Activated CD4-positive, alpha-beta memory T cell treated with anti-CD3 and anti-CD28 coated beads for 36 hours (primary cell): ENCODE data around the gene TAMALIN. TPM values are rescaled to one million over a fixed set of nuclear protein-coding genes. Genes with fewer than 3 reads are reported as not detected.

Source experiments
- CTCF ChIA-PET: fragments of 350-600 bp; sonication (Branson Sonifier 250); formaldehyde crosslinking; loops from one replicate; lab custom pipeline; 2021; ENCODE audit warnings: antibody characterized with exemption, inconsistent platforms; lab: Charles Lee
- POLR2A ChIA-PET: fragments of 350-600 bp; sonication (Branson Sonifier 250); formaldehyde crosslinking; loops from one replicate; lab custom pipeline; 2021; ENCODE audit warnings: antibody characterized with exemption; lab: Charles Lee
- DNase-seq: peaks from one replicate; pipeline ENCODE4 v3.0.0-alpha.2; 2020
- H3K27ac Mint-ChIP-seq: one replicate; pipeline ENCODE4 v1.8.0; 2021; ENCODE audit warnings: mixed read lengths
- H3K27me3 Mint-ChIP-seq: one replicate; pipeline ENCODE4 v1.8.0; 2021; ENCODE audit warnings: mixed read lengths
- H3K36me3 Mint-ChIP-seq: one replicate; pipeline ENCODE4 v1.8.0; 2021; ENCODE audit warnings: mixed read lengths
- H3K4me1 Mint-ChIP-seq: one replicate; pipeline ENCODE4 v1.8.0; 2021; ENCODE audit warnings: low read depth, mixed read lengths
- H3K4me3 Mint-ChIP-seq: one replicate; pipeline ENCODE4 v1.8.0; 2021; ENCODE audit warnings: mild to moderate bottlenecking, mixed read lengths
- H3K9me3 Mint-ChIP-seq: one replicate; pipeline ENCODE4 v1.8.0; 2021; ENCODE audit warnings: mixed read lengths
- intact Hi-C: fragments of 100-400 bp; cut with micrococcal nuclease; formaldehyde crosslinking; loops from one replicate; pipeline ENCODE4 v1.15.1; 2023
- total RNA-seq, 2 experiments: library from RNA; stranded (reverse); gene quantifications; one replicate each; pipeline ENCODE4 v1.2.3, GENCODE V29; 2021

TAMALIN gene
- total RNA-seq, 2 experiments from 2014 or later, result 15.1 to 18.7 TPM

DNA sequence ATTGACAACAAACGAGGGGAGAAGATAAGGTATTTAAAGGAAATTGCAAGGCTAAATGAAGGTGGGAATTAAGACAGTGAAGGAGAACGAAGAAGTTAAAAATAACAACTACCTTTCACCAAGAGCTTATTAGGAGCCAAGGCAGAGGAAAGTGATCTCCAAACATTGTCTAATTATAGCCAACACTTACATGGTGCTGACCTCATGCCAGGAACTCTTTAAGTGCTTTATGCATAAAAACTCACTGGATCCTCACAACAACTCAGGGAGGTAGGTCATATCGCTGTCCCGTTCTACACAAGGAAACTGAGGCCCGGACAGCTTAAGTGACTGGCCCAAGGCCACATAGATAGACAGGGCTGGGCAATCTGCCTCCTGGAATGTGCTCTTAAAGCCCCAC lies 19.5 kb downstream of the TAMALIN start:
- Mint-ChIP-seq H3K9me3 (no peaks in the 10 kb centered on the region), H3K36me3 (no peaks in the 10 kb centered on the region), H3K4me3 (peak overlapping the region; percentile 79), H3K27me3 (no peaks in the 10 kb centered on the region), H3K27ac (no peak overlapping the region), H3K4me1 (peaks cover 20% of the 10 kb centered on the region)
- DNase-seq, result no peak
- CTCF ChIA-PET, result interaction anchor here (0.7 to 15.9 kb wide), 33 partner anchors 12 to 1599 kb away, joined by 3 to 438 read pairs (median 9); partner anchors contain the start of genes ACVR1B, ATG101, NR4A1 and SMIM41
- intact Hi-C loops, result no loop called here
- POLR2A ChIA-PET, result interaction anchor here (0.7 to 2.4 kb wide), 4 partner anchors 25 to 92 kb away, joined by 3 to 18 read pairs (median 9); partner anchors contain the start of genes ATG101 and NR4A1

DNA sequence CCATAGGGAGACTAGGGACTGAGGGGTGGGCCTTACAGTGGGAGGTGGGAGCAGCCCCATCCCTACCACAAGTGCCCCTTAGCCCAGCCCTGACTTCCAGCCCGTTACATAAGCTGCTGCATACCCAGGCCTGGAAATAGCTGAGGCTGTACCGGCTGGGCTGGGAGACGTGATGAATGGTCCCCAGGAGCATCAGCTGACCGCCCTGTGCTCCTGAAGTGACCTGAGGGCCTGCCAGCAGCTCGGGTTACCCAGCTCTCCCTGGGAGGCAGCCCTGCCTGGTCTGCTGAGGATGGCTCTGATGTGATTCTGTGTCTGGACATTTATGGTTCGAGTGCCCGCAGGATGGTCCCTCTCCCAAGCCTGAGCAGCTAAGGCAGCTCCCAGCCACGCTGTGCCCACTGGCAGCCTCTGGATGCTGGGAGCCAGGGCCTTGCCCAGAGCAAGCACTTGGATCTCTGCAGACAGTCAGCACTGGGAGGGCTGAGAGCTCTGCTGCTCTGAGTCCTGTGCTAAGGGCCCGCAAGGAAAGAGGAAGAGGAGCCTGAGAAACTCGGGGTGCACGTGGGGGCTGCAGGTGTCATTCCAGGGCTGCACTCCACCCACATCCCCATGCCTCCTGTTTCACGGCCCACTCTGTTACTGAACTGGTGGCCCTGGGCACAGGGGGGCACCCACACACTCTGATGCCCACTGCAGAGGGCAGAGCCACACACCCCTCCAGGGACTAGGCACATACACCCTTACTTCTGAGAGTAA lies 20.5 kb downstream of the TAMALIN start:
- Mint-ChIP-seq H3K27me3 (no peaks in the 10 kb centered on the region), H3K4me3 (no peak overlapping the region), H3K27ac (no peak overlapping the region), H3K36me3 (no peaks in the 10 kb centered on the region), H3K4me1 (peaks cover 20% of the 10 kb centered on the region), H3K9me3 (no peaks in the 10 kb centered on the region)
- ChIA-PET CTCF (interaction anchor here (0.6 to 15.9 kb wide), 10 partner anchors 14 to 181 kb away, joined by 3 to 438 read pairs (median 141); partner anchors contain the start of genes ATG101, NR4A1, SMIM41 and TAMALIN), POLR2A (no interaction called here)
- intact Hi-C loops, result no loop called here
- DNase-seq, result no peak

DNA sequence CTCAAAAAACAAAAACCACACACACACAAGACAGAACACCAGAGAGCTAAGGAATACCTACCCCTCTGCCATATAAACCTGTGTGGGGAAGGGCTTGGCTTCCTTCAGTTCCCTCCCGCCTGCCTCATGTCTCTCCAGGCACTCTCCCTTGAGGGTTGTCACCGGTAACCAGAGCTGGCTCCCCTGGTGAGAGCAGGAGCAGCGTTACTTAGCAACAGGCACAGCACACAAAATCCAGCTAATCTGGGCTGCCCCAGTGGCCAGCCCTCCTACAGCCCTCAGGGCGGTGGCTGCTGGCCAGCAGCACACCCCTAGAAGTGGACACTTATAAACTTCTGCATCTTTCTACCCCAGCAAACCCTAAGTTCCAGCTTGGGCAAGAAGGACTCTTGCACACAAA lies 22.9 kb downstream of the TAMALIN start:
- no peaks in the 10 kb centered on the region for H3K27me3 Mint-ChIP-seq
- DNase-seq, result no peak
- no peaks in the 10 kb centered on the region for H3K9me3 Mint-ChIP-seq
- H3K27ac Mint-ChIP-seq, result no peak overlapping the region
- ChIA-PET CTCF (interaction anchor here (1.2 to 15.9 kb wide), 8 partner anchors 12 to 92 kb away, joined by 3 to 438 read pairs (median 134); partner anchors contain the start of genes ATG101, NR4A1 and SMIM41), POLR2A (interaction anchor here (1.0 to 1.7 kb wide), 3 partner anchors 22 to 40 kb away, joined by 3 read pairs; partner anchors contain the start of genes ATG101, NR4A1 and TAMALIN)
- H3K4me1 Mint-ChIP-seq, result peaks cover 34% of the 10 kb centered on the region
- intact Hi-C loops, result no loop called here
- H3K4me3 Mint-ChIP-seq, result no peak overlapping the region
- no peaks in the 10 kb centered on the region for H3K36me3 Mint-ChIP-seq

DNA sequence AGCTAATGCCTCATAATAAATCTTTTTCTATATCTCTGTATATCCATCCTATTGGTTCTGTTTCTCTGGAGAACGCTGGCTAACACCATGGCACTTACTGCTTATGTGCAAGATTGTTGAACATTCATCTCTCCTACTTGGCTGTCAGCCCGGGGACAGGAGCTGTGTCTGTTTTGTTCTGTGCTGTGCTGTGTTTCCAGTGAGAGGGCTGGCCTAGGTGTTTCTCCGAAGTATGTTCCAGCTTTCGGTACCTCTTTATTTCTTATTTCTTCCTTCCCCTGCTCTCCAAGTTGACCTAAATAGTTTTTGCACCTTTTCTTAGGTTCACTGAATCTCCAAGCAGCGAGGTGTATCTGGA lies 25.7 kb downstream of the TAMALIN start:
- peak; percentile 31 for DNase-seq
- Mint-ChIP-seq H3K27me3 (no peaks in the 10 kb centered on the region), H3K4me1 (peaks cover 35% of the 10 kb centered on the region), H3K9me3 (no peaks in the 10 kb centered on the region), H3K27ac (peak overlapping the region; percentile 52), H3K36me3 (no peaks in the 10 kb centered on the region), H3K4me3 (peak overlapping the region; percentile 71)
- POLR2A ChIA-PET, result interaction anchor here (0.5 to 1.4 kb wide), 7 partner anchors 9 to 809 kb away, joined by 3 to 10 read pairs (median 4); partner anchors contain the start of genes ATG101 and NR4A1
- CTCF ChIA-PET, result interaction anchor here (0.9 to 15.9 kb wide), 15 partner anchors 9 to 94 kb away, joined by 3 to 438 read pairs (median 6); partner anchors contain the start of genes ATG101, NR4A1 and SMIM41
- intact Hi-C loops, result no loop called here

DNA sequence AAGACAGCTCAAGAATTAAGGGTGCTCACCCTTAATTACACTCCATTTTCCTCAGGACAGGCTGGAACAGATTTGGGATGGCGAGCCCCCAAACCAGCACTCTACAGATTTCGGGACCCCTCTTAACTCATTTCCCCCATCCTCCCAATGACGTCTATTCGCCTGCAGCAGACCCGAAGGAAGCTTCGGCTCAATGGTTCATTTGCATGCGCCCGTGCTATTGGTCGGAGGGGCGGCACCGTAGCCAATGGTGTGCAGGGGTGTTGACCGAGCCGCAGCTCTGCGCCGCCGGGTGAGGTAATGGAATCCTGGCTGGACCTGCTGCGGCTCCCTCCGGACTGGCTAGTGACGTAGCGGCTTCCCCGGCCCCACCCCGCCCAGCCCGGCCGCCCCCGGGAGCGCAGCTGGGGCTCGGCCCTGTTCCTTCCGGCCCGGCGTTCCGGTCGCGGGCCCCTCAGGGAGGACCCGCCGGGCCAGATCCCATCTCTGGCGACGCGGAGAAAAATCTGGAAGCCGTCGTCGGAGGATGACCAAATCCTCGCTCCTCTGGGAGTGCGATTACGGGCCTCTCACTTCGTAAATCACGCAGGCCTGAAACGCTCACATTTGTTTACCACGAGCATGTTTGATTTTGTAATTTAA lies 26.2 kb downstream of the TAMALIN start:
- POLR2A ChIA-PET, result interaction anchor here (0.9 to 2.1 kb wide), 7 partner anchors 8 to 61 kb away, joined by 3 to 10 read pairs (median 4); partner anchors contain the start of genes ATG101 and NR4A1
- CTCF ChIA-PET, result interaction anchor here (0.9 to 15.9 kb wide), 15 partner anchors 9 to 93 kb away, joined by 3 to 438 read pairs (median 6); partner anchors contain the start of genes ATG101, NR4A1 and SMIM41
- Mint-ChIP-seq H3K4me1 (peaks cover 37% of the 10 kb centered on the region), H3K27ac (peak overlapping the region; percentile 70), H3K9me3 (no peaks in the 10 kb centered on the region), H3K36me3 (no peaks in the 10 kb centered on the region), H3K27me3 (no peaks in the 10 kb centered on the region), H3K4me3 (peak overlapping the region; percentile 71)
- intact Hi-C loops, result loop anchor here (1.0 kb wide), 3 partner anchors 8 to 36 kb away; partner anchors contain the start of genes ATG101 and NR4A1
- DNase-seq, result peak; percentile 96

DNA sequence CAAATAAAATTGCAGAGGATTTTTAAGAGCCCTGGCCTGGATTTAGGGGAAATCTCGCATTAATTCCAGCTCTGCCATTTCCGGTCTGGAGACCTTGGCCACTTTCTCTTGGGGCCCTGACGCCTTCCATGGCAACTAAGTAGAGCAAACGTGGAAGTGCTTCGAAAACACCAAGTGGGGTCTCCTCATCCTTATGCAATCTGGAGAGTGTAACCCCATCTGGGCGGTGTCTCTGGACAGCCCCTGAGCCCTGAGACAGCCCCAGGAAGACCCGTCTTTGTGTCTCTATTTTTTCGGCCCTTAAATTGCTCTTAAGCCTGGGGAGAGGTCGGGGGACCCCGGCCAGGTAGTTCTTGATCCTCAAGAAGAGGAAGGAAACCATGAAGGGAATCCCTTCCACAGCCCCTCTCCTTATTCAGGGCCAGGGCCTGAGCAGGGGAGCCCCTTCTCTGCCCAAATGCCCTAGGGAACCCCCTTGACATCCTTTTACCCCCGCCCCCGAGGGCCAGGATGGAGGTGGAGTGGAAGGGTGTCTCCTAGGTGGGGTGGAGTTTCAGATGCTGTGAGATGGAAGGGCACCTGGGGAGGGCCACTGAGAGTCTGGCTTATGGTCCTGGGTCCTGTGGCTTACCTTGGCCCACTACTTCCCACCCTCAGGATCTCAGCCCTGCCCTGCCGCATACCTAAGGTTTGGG lies 26.8 kb downstream of the TAMALIN start:
- Mint-ChIP-seq H3K27me3 (no peaks in the 10 kb centered on the region), H3K4me3 (peak overlapping the region; percentile 70), H3K27ac (peak overlapping the region; percentile 70), H3K9me3 (no peaks in the 10 kb centered on the region), H3K4me1 (peaks cover 41% of the 10 kb centered on the region), H3K36me3 (no peaks in the 10 kb centered on the region)
- DNase-seq, result no peak
- ChIA-PET CTCF (interaction anchor here (0.9 to 15.9 kb wide), 13 partner anchors 7 to 86 kb away, joined by 4 to 438 read pairs (median 6); partner anchors contain the start of genes ATG101, NR4A1 and SMIM41), POLR2A (interaction anchor here (0.9 to 2.1 kb wide), 5 partner anchors 8 to 18 kb away, joined by 3 to 10 read pairs (median 6); partner anchors contain the start of gene NR4A1)
- intact Hi-C loops, result loop anchor here (1.0 kb wide), 3 partner anchors 8 to 36 kb away; partner anchors contain the start of genes ATG101 and NR4A1

DNA sequence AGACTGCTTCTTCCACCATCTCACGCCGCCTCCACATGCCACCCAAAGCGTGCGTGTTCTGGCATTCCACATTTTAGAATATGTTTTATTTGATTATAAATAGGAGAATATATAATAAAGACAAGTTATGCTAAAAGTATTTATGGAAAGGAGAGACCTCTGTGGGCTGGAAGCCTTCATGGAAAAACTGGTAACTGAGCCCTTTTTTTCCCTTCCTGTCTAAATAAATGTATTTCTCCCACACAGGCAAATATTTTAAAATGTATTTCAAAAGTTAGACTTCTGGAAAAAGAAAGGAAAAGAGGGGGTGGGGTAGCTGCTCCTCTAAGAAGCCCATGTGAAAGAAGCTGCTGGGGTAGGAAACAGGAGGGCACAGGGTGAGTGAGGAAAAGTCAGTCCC lies 28.4 kb downstream of the TAMALIN start:
- POLR2A ChIA-PET, result interaction anchor here (0.8 to 2.1 kb wide), 2 partner anchors 10 to 35 kb away, joined by 3 to 6 read pairs; partner anchors contain the start of gene ATG101
- no peak overlapping the region for H3K4me3 Mint-ChIP-seq
- H3K27me3 Mint-ChIP-seq, result no peaks in the 10 kb centered on the region
- no peaks in the 10 kb centered on the region for H3K36me3 Mint-ChIP-seq
- no peaks in the 10 kb centered on the region for H3K9me3 Mint-ChIP-seq
- CTCF ChIA-PET, result interaction anchor here (1.3 to 15.9 kb wide), 4 partner anchors 9 to 127 kb away, joined by 3 to 407 read pairs (median 134); partner anchors contain the start of gene ATG101
- DNase-seq, result no peak
- H3K27ac Mint-ChIP-seq, result no peak overlapping the region
- intact Hi-C loops, result no loop called here
- peaks cover 53% of the 10 kb centered on the region for H3K4me1 Mint-ChIP-seq

DNA sequence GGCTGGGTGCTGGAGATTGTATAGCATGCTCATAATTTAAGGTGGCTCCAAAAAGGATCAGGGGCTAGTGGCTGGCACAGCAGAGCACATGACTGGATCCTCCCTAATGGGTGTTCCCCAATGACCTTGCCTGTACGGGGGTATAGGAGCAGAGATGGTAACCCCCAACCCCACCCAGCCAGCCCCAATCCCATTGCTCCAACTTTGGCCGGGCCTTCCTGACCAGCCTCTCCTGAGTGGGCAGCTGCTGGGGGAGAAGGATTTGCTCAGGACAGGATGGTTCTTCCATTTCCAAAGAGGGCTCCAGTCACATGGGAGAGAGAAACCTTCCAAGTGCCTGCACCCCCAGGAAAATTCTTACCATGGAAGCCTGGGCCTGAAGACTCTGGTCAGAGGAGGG lies 29.2 kb downstream of the TAMALIN start:
- peak overlapping the region; percentile 43 for H3K27ac Mint-ChIP-seq
- peaks cover 55% of the 10 kb centered on the region for H3K4me1 Mint-ChIP-seq
- H3K9me3 Mint-ChIP-seq, result no peaks in the 10 kb centered on the region
- no peak for DNase-seq
- CTCF ChIA-PET, result interaction anchor here (1.7 to 15.8 kb wide), 3 partner anchors 9 to 47 kb away, joined by 6 to 261 read pairs (median 9); partner anchors contain the start of gene NR4A1
- POLR2A ChIA-PET, result interaction anchor here (0.8 to 3.9 kb wide), 3 partner anchors 15 to 34 kb away, joined by 3 to 26 read pairs (median 6); partner anchors contain the start of genes ATG101 and NR4A1
- H3K27me3 Mint-ChIP-seq, result no peaks in the 10 kb centered on the region
- peak overlapping the region; percentile 56 for H3K4me3 Mint-ChIP-seq
- no peaks in the 10 kb centered on the region for H3K36me3 Mint-ChIP-seq
- intact Hi-C loops, result no loop called here

DNA sequence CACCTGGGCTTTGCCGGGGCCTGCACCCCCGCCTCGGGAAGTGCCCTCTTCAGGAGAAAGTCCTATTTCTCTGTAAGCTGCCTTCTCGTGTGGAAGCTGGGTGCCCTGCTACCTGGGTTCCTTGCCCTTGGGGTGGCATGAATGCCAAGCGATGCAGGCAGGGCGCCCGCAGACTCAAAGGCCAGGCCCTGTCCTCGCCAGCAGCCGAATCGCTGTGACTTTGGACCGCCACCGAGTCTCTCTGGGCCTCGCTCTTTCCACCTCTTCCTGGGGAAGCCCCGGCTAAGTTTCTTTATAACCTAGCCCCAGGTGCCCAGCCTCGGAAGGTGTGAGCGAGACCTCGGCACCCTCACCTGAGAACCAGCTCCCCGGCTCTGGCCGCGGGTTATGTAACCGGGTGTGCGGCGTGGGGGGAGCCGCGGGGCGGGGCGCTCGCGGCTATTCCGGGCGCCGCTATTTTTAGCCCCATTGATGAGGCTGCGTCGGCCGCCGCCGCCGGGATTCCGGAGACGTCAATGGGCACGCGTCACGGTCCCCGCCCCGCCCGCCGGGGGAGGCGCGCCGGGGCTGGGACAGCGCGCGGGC lies 29.9 kb downstream of the TAMALIN start:
- Mint-ChIP-seq H3K27me3 (no peaks in the 10 kb centered on the region), H3K36me3 (no peaks in the 10 kb centered on the region), H3K9me3 (no peaks in the 10 kb centered on the region), H3K4me3 (peak overlapping the region; percentile 56), H3K27ac (no peak overlapping the region), H3K4me1 (peaks cover 57% of the 10 kb centered on the region)
- DNase-seq, result peak; percentile 85
- CTCF ChIA-PET, result interaction anchor here (0.7 to 15.8 kb wide), 4 partner anchors 10 to 46 kb away, joined by 3 to 261 read pairs (median 8); partner anchors contain the start of genes ATG101 and NR4A1
- intact Hi-C loops, result loop anchor here (1.0 kb wide), 2 partner anchors 11 to 15 kb away; partner anchors contain the start of gene NR4A1
- POLR2A ChIA-PET, result interaction anchor here (0.6 to 3.9 kb wide), 4 partner anchors 11 to 41 kb away, joined by 3 to 26 read pairs (median 4); partner anchors contain the start of genes ATG101 and NR4A1

DNA sequence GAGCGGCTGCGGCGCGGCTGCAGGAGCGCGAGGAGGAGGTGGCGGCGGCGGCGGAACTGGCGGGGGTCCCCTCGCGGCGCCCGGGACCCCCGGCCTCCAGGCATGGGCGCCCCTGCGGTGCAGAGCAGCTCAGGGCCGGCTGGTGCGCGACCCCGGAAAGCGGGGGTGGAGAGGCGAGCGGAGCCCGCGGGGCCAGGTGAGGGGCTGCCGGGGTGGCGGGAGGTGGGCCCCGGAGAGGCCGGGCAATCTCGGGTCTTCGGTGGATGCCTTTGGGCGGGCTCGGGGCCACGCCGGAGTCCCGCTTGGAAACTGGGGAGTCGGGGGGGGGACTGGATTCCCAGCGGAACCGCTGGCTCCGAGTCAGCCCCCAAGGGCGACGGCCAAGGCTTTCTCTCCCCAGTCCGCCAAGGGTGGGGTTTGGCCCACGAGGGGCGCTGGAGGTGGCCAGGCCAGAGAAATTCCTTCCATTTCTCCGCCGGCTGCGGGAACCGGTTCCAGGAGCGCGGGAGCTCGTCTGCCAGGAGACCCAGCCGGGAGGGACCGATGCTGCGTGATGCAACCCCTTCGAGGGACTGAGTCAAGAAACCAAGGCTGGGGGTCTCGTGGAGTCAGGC lies 30.6 kb downstream of the TAMALIN start:
- H3K27me3 Mint-ChIP-seq, result no peaks in the 10 kb centered on the region
- H3K4me3 Mint-ChIP-seq, result peak overlapping the region; percentile 70
- intact Hi-C loops, result loop anchor here (1.0 kb wide), 2 partner anchors 12 to 14 kb away; partner anchors contain the start of gene NR4A1
- ChIA-PET POLR2A (interaction anchor here (0.6 to 3.9 kb wide), 4 partner anchors 14 to 651 kb away, joined by 3 to 26 read pairs (median 6); partner anchors contain the start of genes ATG101 and NR4A1), CTCF (interaction anchor here (1.0 to 15.8 kb wide), 4 partner anchors 11 to 45 kb away, joined by 3 to 261 read pairs (median 8); partner anchors contain the start of genes ATG101 and NR4A1)
- peaks cover 1% of the 10 kb centered on the region for H3K36me3 Mint-ChIP-seq
- peaks cover 62% of the 10 kb centered on the region for H3K4me1 Mint-ChIP-seq
- H3K27ac Mint-ChIP-seq, result no peak overlapping the region
- no peaks in the 10 kb centered on the region for H3K9me3 Mint-ChIP-seq
- peak; percentile 24 for DNase-seq
